ENCODE measurements around the gene NARF. TPM values are rescaled to one million over a fixed set of nuclear protein-coding genes. Genes with fewer than 3 reads are reported as not detected.
A peak's percentile ranks its signal among the peaks of the same experiment; 100 is the strongest.
"Not testable (repeated sequence)": the region's sequence is repeated elsewhere in the genome, so short reads cannot be mapped to it uniquely, and the experiment has no call there.

Gene NARF
- polyA plus RNA-seq, 1 donor (not counting 4 experiments of a cell fraction or from before 2014, with no cell fraction given) = 36.8 TPM

DNA sequence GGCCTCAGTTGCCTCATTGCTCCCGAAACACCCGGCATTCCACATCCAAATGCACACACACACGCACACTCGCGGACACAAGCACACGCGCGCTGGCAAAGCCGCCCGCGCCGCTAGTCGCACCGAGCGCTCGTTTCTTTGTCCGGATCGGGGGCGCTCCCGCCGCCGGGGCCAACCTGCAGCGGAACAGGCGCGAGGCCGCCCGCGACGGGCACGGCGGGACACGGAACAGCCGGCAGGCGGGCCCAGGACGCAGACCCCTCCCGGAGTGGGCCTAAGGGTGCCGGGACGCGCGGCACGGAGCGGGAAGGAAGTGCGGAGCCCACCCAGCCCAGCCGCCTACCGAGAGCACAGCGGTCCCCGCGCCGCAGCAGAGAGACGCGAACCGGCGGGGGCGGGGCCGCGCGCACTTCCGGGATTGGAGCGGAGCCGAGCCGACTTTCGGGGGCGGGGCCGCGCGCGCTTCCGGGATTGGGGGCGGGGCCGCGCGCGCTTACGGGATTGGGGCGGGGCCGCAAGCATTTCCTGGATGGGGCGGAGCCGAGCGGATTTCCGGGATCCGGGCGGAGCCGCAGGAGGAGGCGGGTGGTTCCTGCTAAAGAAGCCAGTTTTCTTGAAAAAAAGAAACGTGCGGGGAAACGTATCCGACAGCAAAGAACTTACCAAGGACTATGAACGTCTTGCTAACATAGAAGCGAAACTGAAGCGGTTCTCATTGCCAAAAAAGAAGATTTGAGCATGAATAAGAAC, 8.0 kb upstream of the NARF start, which contains the start of gene CYBC1:
CYBC1 (minus strand) TSS at position 396 of the 750 bp plus-strand sequence. CDS start 1,498 bp downstream, outside the sequence.
- H3K9me3 ChIP-seq (ENCODE audit: control insufficient read depth, low read depth, low read length) = no peaks in the 10 kb centered on the region
- TF ChIP-seq EZH2 (IDR thresholded peaks at IDR 0.05; ENCODE audit: low read length) = no peak
- TF ChIP-seq, protein P1, sequence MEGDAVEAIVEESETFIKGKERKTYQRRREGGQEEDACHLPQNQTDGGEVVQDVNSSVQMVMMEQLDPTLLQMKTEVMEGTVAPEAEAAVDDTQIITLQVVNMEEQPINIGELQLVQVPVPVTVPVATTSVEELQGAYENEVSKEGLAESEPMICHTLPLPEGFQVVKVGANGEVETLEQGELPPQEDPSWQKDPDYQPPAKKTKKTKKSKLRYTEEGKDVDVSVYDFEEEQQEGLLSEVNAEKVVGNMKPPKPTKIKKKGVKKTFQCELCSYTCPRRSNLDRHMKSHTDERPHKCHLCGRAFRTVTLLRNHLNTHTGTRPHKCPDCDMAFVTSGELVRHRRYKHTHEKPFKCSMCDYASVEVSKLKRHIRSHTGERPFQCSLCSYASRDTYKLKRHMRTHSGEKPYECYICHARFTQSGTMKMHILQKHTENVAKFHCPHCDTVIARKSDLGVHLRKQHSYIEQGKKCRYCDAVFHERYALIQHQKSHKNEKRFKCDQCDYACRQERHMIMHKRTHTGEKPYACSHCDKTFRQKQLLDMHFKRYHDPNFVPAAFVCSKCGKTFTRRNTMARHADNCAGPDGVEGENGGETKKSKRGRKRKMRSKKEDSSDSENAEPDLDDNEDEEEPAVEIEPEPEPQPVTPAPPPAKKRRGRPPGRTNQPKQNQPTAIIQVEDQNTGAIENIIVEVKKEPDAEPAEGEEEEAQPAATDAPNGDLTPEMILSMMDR (optimal IDR thresholded peaks at IDR 0.05 in 1 of 3, IDR thresholded peaks at IDR 0.05 in 1 of 3, conservative IDR thresholded peaks at IDR 0.05 in 1 of 3; ENCODE audit: extremely low read depth in 1 of 3, insufficient read depth in 2 of 3, low read length in 3 of 3) = no peak
- no peak for FAIRE-seq
- H3K4me1 ChIP-seq (ENCODE audit: control insufficient read depth, extremely low read depth, insufficient read depth, low read length) = peaks cover 16% of the 10 kb centered on the region
- dilution Hi-C loops (cut with MboI; ENCODE audit: extremely low pct_ligation_motif_present, low sequenced_read_pairs) = no loop called here
- peak; percentile 30 for DNase-seq (ENCODE audit: low read depth, low spot score)
- H3K27me3 ChIP-seq (ENCODE audit: control insufficient read depth, extremely low read depth, insufficient read depth, low read length) = no peaks in the 10 kb centered on the region
- H3K9me1 ChIP-seq (ENCODE audit: control insufficient read depth, extremely low read depth, insufficient read depth, low read length) = no peaks in the 10 kb centered on the region
- H3K9ac ChIP-seq (ENCODE audit: control insufficient read depth, extremely low read depth, insufficient read depth, low read length) = peak within 1 kb of the TSS; percentile 81
- peak within 1 kb of the TSS; percentile 83 to 85 (median 84) for H3K4me3 ChIP-seq (ENCODE audit: control insufficient read depth in 2 of 3, extremely low read depth in 1 of 3, insufficient read depth in 2 of 3, low read depth in 1 of 3, low read length in 3 of 3)
- H3K4me2 ChIP-seq (ENCODE audit: control insufficient read depth, extremely low read depth, insufficient read depth, low read depth, low read length) = peak within 1 kb of the TSS; percentile 97
- peak within 1 kb of the TSS; percentile 73 for H3K27ac ChIP-seq (ENCODE audit: control insufficient read depth, insufficient read depth, low read length)
- peaks cover 12% of the 10 kb centered on the region for H3K79me2 ChIP-seq (ENCODE audit: control insufficient read depth, insufficient read depth, low read length)
- no peaks in the 10 kb centered on the region for H4K20me1 ChIP-seq (ENCODE audit: control insufficient read depth, extremely low read depth, insufficient read depth, low read length)
- H2AFZ ChIP-seq (ENCODE audit: control insufficient read depth, low read length) = peak within 1 kb of the TSS; percentile 96
- peaks cover 0 to 4% of the 10 kb centered on the region in 2 experiments for H3K36me3 ChIP-seq (ENCODE audit: control insufficient read depth in 2 of 2, extremely low read depth in 1 of 2, insufficient read depth in 2 of 2, low read length in 2 of 2)

DNA sequence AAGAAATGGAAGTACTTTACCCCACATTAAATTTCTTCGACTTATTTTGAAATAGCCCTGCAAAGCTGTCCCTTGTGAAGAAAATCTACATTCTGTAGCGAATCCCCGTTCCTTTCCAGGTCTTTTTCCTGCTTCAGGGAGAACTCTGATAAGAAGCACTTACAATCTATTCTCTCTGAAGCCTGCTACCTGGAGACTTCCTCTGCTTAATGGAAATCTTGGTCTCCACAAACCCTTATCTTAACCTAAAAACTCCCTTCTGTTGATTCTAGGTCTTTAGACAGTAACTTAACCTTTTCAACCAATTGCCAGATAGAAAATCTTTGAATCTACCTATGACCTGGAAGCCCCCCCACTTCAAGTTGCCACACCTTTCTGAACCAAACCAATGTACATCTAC, 6.4 kb upstream of the NARF start:
- H3K9ac ChIP-seq (ENCODE audit: control insufficient read depth, extremely low read depth, insufficient read depth, low read length) = no peak overlapping the region
- H4K20me1 ChIP-seq (ENCODE audit: control insufficient read depth, extremely low read depth, insufficient read depth, low read length) = no peaks in the 10 kb centered on the region
- H3K36me3 ChIP-seq (ENCODE audit: control insufficient read depth in 2 of 2, extremely low read depth in 1 of 2, insufficient read depth in 2 of 2, low read length in 2 of 2) = no peaks in the 10 kb centered on the region
- no peak overlapping the region for H3K4me2 ChIP-seq (ENCODE audit: control insufficient read depth, extremely low read depth, insufficient read depth, low read depth, low read length)
- H2AFZ ChIP-seq (ENCODE audit: control insufficient read depth, low read length) = no peak overlapping the region
- H3K27me3 ChIP-seq (ENCODE audit: control insufficient read depth, extremely low read depth, insufficient read depth, low read length) = no peaks in the 10 kb centered on the region
- dilution Hi-C loops (cut with MboI; ENCODE audit: extremely low pct_ligation_motif_present, low sequenced_read_pairs) = no loop called here
- H3K27ac ChIP-seq (ENCODE audit: control insufficient read depth, insufficient read depth, low read length) = no peak overlapping the region
- H3K79me2 ChIP-seq (ENCODE audit: control insufficient read depth, insufficient read depth, low read length) = peaks cover 12% of the 10 kb centered on the region
- H3K4me3 ChIP-seq (ENCODE audit: control insufficient read depth in 2 of 3, extremely low read depth in 1 of 3, insufficient read depth in 2 of 3, low read depth in 1 of 3, low read length in 3 of 3) = no peak overlapping the region
- TF ChIP-seq, protein P1 (optimal IDR thresholded peaks at IDR 0.05 in 1 of 3, IDR thresholded peaks at IDR 0.05 in 1 of 3, conservative IDR thresholded peaks at IDR 0.05 in 1 of 3; ENCODE audit: extremely low read depth in 1 of 3, insufficient read depth in 2 of 3, low read length in 3 of 3) = no peak
- TF ChIP-seq EZH2 (IDR thresholded peaks at IDR 0.05; ENCODE audit: low read length) = no peak
- peaks cover 18% of the 10 kb centered on the region for H3K4me1 ChIP-seq (ENCODE audit: control insufficient read depth, extremely low read depth, insufficient read depth, low read length)
- no peak for DNase-seq (ENCODE audit: low read depth, low spot score)
- no peak for FAIRE-seq
- no peaks in the 10 kb centered on the region for H3K9me1 ChIP-seq (ENCODE audit: control insufficient read depth, extremely low read depth, insufficient read depth, low read length)
- no peaks in the 10 kb centered on the region for H3K9me3 ChIP-seq (ENCODE audit: control insufficient read depth, low read depth, low read length)

DNA sequence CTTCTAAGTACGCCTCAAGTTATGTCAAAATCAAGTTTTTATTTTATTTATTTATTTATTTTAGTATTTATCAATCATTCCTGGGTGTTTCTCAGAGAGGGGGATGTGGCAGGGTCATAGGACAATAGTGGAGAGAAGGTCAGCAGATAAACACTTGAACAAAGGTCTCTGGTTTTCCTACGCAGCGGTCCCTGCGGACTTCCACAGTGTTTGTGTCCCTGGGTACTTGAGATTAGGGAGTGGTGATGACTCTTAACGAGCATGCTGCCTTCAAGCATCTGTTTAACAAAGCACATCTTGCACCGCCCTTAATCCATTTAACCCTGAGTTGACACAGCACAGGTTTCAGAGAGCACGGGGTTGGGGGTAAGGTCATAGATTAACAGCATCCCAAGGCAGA, 5.4 kb upstream of the NARF start:
- DNase-seq (ENCODE audit: low read depth, low spot score); H3K27ac ChIP-seq (ENCODE audit: control insufficient read depth, insufficient read depth, low read length); H3K9me1 ChIP-seq (ENCODE audit: control insufficient read depth, extremely low read depth, insufficient read depth, low read length); H3K36me3 ChIP-seq (ENCODE audit: control insufficient read depth in 2 of 2, extremely low read depth in 1 of 2, insufficient read depth in 2 of 2, low read length in 2 of 2); H3K9me3 ChIP-seq (ENCODE audit: control insufficient read depth, low read depth, low read length); H2AFZ ChIP-seq (ENCODE audit: control insufficient read depth, low read length); dilution Hi-C loops (cut with MboI; ENCODE audit: extremely low pct_ligation_motif_present, low sequenced_read_pairs); H4K20me1 ChIP-seq (ENCODE audit: control insufficient read depth, extremely low read depth, insufficient read depth, low read length); FAIRE-seq; H3K4me2 ChIP-seq (ENCODE audit: control insufficient read depth, extremely low read depth, insufficient read depth, low read depth, low read length); H3K9ac ChIP-seq (ENCODE audit: control insufficient read depth, extremely low read depth, insufficient read depth, low read length); H3K4me3 ChIP-seq (ENCODE audit: control insufficient read depth in 2 of 3, extremely low read depth in 1 of 3, insufficient read depth in 2 of 3, low read depth in 1 of 3, low read length in 3 of 3); H3K27me3 ChIP-seq (ENCODE audit: control insufficient read depth, extremely low read depth, insufficient read depth, low read length): not testable (repeated sequence)
- peaks cover 24% of the 10 kb centered on the region for H3K4me1 ChIP-seq (ENCODE audit: control insufficient read depth, extremely low read depth, insufficient read depth, low read length)
- H3K79me2 ChIP-seq (ENCODE audit: control insufficient read depth, insufficient read depth, low read length) = peaks cover 12% of the 10 kb centered on the region

Measured in keratinocyte (primary cell).